NCI-H146 treated with DMSO at 0.1 percent for 48 hours (cell line): ENCODE data around the gene GCLC.
"Not testable (repeated sequence)": the region's sequence is repeated elsewhere in the genome, so short reads cannot be mapped to it uniquely, and the experiment has no call there.

ENCODE experiments used
- DNase-seq: peaks from one replicate; lab custom pipeline; 2025; ENCODE audit not compliant: unreplicated experiment; lab: John Stamatoyannopoulos, UW

The GCLC gene

DNA sequence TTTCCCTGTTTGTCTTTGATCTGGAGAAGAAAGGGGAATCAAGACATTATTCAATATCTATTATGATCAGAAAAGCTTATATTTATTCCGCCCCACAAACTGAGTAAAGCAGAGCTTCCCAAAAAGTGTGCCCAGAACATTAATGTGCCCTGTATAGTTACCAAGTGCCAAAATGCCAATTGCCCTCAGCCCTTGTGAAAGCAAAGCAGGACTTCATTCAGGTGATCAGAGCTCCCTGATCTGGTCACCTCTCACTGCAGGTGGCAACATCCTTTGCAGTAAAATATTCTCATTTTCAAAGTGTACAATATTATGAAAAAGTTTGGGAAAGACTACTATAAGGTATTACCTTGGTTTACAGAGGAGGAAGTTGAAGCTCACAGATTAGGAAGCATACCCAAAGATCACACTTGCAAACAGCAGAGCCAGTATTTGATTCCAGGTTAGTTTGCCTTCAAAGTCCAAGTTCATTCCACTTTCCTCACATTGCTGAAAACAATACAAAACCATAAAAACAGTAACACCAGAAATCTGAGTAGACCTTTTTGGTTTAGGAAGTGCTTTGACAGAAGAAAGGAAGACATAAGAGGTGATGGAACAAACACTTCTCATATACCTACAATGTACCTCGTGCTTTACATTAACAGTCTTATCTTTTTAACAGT is 19.6 kb upstream of the GCLC start:
- no peak for DNase-seq

DNA sequence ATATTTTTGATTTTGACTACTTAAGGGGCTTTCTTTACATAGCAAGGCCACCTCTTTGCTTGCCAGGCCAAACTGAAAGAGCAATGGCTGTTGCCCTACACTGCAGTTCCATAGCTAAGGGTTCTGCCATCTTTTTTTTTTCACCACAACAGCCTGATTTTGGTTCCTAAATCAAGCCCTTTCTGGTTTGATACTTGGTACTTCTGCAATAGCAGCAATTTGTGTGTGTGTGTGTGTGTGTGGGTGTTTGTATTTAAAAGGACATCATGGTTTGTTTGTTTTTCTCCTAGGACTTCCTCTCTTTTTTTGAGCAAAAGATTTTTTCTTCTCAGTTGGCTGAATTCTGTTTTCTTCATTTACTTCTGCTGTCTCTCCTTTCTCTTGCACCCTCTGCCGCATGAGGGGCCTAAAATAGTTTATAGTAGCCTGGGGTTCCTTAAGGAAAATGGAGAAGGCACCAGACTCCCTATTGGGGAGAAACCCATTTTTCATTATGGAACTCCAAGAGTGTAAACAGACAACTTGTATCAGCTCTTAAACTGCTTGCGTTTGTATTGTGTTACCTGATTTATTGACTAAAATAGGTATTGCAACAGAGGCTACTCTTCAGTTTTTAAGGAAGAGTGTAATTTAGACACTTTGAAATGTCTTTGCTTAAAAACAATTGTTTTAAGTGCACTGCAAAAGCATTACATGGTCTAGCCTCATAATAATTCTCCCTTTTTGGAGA is 12.2 kb upstream of the GCLC start:
- no peak for DNase-seq

DNA sequence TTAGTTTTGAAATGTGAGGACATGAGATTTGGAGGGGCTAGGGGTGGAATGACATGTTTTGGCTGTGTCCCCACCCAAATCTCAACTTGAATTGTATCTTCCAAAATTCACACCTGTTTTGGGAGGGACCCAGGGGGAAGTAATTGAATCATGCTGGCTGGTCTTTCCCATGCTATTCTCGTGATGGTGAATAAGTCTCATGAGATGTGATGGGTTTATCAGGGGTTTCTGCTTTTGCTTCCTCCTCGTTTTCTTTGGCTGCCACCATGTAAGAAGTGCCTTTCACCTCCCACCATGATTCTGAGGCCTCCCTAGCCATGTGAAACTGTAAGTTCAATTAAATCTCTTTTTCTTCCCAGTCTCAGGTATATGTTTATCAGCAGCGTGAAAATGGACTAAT is 8.7 kb upstream of the GCLC start:
- DNase-seq: not testable (repeated sequence)

DNA sequence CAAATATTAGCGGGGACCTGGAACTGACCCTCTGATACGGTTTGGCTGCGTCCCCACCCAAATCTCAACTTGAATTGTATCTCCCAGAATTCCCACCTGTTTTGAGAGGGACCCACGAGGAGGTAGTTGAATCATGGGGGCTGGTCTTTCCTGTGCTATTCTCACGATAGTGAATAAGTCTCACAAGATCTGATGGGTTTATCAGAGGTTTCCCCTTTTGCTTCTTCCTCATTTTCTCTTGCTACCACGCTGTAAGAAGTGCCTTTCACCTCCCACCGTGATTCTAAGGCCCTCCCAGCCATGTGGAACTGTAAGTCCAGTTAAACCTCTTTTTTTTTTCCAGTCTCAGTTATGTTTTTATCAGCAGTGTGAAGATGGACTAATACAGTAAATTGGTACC is 6.8 kb upstream of the GCLC start:
- not testable (repeated sequence) for DNase-seq

DNA sequence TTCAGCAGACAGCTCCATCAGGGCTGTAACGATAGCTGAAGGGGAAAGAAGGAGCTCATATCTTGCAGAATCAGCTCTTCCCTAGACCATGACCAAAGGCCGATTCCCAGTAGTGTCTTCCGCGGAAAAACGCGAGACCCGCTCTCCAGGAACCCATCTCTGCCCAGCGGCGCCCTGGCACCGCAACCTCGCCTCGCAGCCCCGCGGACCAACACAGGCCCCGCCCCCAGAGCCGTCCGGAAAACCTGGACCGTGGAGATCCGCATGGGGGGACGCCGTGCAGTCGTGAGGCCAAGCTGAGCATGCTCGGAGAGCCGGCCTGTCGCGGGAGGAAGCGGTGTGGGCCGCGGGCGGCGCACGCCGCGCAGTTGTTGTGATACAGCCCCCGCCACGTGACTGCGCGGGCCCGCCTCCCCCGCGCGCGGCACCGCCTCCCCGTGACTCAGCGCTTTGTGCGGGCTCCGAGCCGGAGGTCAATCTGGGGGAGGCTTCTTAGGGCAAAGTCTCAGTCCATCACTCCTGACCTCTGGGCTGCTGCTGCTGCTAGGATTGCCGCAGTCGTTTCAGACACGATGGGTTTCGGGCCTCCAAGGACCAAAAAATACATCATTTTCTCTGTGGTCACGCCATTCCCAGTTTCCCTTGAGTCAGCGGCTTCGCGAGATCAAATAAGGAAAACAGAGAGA is 3.1 kb upstream of the GCLC start:
- DNase-seq: peak; percentile 91

DNA sequence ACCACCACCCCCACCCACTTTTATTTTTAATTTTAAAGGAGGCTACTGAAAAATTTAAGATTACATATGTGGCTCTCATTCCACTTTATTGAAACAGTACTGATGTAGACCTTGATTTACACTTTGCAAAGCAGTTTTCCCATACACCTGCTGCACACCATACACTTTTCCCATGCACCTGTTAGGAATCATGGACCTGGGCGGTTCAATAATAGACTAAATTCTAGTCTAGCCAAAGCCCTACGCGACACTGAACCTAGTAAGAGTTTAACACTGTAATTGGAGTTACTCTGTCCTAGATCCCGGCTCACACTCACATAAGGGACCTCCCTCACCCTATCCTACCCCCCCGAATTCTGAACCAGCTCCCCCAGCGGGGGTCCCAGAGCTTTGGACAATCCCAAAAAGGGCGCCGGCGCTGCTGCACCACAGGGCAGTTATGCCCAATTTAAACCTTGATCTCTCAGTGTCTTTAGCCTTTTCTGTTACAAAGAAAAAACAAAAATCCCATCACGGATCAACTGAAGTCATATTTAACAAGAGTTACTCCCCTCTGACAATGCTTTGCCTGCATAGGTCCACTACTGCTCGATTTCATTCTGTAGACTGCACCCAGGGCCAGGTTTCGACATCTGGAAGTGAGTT is 2.4 kb upstream of the GCLC start:
- DNase-seq: no peak

DNA sequence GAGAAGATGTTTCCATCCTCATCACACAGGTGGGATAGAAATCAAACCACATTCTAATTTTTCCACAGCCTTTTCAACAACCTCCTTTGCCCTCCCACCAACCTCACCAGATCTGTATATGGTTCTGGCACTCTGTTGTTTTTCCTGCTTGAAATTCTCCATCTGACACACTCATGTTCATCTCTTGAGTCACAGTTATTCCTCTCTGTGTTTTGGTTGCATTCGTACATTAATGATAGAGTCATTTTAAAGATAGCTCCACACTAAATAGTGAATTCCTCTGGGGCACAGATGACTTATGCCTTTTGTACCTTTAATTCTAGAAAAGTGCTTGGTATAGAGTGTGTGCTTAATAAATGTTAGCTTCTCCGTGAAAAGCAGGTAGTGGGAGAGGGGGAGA is 1.4 kb upstream of the GCLC start:
- no peak for DNase-seq

DNA sequence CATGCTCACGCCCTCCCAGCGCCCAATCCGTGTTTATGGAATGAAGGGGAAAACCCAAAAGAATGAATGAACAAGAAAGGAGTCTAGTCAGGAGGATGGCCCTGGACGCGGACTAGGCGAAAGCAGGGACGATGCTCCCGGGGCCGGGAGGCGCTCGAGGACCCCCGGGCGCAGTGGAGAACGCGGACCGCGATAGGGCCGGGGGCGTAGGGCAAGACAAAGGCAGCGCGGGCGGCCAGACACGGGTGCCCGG is 758 bp downstream of the GCLC start:
- no peak for DNase-seq

DNA sequence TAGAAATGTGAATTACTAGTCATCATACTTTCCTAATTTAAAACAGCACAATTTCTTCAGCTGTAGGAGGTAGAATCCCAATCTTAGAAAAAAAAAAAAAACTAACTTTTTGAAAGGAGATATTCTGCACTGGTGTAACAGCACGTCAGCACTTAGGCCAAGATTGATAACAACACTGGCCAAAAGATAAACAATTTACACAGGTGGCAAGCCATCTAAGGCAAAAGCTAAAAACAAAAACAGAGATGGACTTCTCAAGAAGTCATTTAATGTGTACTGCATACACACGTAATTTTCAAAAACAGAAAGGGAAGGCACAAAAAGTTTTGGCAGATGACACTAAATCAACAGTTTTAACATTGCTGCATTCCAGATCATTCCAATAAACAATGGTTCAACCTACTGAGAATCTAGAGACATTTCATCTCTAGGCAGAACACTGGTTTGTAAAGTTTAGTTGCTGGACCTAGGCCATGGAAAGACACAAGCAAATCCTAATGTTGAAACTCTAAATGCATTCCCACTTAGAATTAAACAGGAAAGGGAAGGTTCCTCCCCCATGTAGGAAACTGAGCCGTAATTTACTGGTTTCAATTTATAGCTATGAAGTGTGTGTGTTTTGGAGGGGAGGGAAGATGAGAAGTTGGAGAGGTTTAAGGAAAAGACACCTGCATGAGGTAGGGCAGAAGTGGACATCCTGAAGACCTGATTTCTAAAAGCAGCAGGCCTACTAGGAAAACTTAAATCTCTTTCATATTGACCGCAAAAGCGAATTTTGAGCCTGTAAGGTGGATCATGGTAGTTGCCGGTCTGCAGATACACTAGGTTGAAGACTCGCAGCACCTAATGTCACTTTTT is 1.3 kb downstream of the GCLC start:
- no peak for DNase-seq

DNA sequence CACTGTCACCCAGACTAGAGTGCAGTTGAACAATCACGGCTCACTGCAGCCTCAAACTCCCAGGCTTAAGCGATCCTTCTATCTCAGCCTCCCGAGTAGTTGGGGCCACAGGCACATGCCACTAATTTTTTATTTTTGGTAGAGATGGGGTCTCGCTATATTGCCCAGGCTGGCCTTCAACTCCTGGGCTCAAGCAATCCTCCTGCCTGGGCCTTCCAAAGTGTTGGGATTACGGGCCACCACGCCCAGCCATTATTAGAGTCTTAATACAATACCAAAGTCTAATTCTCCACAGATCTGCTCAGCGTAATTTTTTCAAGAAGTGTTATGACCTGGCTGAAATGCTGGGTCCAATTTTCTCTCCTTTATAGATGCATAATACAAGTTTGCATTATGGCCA is 3.0 kb downstream of the GCLC start:
- no peak for DNase-seq

DNA sequence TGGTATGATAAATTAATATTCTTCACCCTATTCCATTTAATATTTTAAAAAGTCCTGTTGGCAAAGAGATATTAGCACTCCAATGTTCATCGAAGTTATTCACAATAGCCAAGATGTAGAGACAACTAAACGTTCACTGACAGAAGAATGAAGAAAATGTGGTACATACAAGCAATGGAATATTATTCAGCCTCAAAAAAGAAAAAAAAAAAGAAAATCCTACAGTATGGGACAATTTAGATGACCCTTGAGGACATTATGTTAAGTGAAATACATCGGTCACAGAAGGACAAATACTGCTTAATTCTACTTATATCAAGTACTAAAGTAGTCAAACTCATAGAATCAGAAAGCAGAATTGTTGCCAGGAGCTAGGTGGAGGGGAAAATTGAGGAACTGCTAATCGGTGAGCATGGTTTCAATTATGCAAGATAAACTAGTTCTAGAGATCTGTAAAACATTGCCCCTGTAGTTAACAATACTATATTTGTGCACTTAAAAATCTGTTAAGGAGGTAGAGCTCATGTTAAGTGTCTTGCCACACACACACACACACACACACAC is 4.7 kb downstream of the GCLC start:
- no peak for DNase-seq

DNA sequence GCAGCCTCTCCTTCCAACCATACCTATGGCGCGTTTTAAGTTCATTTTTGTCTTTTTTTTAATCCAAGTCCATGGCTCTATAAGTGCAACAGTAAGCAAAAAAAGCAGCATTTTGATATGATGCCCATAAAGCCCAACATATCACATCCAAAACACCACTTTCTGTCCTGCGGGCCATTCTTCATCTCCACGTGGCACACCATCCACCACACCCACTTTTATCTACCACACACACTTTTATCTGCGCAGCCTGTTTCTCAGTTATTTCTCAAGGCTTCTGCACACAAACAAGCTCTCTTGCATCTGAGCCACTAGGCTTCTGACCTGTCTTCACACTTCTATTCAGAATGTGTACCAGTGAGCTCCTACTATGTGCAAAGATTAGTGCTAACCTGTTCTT is 5.3 kb downstream of the GCLC start:
- DNase-seq: no peak

DNA sequence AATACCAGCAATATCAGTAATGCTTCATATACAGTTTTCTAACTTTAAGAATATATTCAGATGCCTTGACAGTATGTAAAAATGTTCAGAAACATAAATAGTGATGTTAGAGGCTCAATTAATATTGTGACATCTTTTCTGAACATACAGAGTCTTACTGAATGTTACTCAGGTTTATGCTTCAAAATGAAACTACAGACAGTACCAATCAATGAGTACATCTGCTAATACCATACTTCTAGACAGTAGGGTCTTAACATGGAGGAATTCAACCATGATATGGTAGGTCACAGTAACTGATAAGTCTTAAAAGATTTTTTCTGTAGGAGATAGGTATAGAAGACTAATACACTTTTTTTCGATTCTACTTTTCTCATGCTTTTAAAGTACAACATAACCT is 8.3 kb downstream of the GCLC start:
- no peak for DNase-seq

DNA sequence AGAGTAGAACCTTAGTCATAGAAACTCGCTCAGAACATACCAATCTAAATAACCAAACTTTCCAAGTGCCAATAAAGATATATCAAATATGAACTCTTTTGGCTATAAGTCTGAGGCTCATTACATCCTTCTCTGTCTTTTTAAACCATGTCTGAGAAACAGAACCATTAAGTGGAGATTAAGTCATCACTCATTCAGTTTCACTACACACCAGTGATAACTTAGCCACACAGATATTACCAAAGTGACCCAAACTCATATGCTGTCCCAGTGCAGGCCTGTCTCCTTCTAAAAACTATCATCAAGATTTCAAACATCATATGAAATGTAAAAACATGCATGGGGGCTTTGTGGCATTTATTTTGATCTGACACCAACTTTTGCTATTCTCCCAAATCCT is 12.0 kb downstream of the GCLC start:
- DNase-seq: no peak

DNA sequence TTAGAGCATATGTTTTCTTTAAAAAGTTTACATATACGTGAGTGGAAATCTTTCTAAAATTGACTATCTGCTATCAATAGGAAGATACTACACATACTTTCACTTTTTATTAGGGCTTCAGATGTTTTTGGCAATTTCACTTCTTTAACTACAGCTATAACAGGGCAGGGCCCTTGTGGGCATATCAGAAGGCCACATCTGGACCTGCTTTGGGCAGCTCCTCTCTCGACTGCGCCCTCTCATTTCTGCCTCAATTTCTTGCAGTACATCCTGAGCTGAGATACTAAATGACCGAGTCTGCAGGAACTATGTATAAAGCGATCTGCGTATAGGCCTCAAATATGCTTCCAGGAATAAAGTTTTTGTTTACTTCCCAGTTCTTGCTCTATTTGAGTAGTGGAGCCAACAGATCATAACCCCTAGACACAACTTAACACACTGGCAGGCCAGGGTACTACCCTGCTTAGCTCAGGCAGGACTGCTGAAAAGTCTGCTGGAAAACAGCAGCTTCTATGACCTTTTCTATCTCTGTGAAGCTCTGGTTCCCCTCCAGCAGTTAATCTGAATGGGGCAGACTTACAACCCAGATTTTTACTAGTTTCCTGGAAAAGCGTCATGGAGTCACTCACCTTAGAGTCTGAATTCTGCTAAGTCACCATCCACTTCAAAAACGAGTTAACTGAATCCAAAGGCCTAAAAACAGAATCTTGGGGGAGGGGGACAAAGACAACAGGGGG is 12.7 kb downstream of the GCLC start:
- no peak for DNase-seq

DNA sequence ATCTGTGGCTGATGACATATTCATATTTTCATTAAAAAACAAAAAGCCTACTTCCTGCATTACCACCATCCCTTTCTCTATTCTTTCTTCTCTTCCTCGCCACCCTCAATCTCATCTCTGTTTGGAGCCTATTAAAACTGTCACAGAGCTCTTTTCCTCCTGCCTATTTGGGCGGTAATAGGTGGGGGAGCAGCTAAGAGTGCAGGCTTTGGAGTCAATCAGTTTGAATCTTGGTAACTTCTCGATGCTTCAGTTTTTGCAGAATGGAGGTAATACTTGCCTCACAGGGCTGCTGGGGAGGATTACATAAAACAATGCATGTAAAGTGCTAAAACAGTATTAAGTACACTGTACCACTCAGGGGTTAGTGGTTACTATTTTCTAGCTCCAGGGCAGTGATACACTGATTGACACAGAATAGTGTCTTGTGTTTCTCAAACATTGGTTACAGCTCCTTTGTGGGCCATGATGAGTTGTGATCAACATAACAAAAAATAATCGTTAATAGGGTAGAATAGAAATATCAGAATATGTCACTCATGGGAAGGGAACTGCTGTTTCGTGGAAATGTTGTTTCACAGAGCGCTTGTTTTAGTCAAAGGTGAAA is 14.0 kb downstream of the GCLC start:
- DNase-seq: no peak

DNA sequence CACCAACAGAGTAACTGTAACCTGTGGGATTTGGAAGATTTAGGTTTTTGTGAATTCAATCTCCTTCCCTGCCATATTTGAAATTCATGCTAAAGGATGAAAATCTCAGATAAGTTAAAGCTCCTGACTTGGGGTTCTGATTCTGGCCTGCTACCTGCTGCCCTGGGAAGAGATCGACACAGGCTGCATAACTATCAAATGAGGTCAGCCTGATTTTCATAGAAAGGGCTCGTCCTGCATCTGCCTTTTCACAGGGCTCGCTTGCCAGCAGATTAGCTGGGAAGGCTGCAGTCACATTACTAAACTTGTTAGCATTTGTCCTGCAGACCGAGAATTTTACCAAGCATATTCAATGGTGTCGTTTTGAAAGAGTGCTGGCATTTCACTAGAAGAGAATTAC is 14.6 kb downstream of the GCLC start:
- no peak for DNase-seq

DNA sequence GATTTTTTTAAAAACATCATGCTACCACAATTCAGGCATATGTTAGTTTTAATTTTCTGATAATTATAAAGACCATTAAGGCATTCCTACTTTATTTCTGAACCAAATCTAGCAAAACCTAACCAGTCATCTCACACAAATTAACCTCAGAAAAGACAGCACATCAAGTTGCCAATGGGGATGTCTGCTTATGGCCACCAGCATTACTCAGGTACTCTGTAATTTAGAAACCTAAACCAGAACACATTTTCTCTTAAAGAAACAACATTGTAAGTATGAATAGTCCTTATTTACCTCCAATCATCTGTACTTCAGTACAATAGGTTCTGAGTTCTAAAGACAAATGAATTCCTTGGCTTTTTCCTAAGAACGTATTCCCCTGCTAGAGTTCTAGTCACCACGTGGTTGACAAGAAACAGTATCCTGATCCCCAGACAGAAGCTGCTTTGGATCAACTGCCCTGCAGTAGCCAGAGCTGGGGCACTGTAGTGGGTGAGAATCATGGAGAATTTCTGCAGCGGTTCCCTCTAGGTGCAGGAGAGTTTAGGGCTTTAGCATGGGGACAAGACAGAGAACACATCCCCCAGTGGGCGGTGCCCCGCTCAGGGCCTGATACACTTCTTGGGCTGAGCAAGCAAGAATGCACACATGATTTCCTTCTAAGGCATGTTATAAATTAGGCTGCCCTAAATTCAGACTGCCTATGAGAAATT is 15.4 kb downstream of the GCLC start:
- DNase-seq: no peak

DNA sequence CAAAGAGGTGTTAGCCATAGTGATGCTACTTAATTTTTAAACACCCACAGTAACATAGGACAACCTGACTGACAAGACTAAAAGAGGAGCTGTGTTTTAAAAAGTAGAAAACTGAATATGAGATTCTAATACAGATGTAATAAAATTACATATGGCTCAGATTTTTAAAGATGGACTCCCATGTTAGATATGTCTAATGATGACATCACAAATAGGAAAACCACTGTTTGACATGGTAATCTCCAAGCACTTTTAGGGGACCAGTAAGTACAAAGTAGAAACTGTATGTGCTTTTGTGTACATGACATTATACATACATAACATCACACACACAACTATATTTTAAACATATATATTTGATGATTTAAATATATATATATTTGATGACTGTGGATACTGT is 16.8 kb downstream of the GCLC start:
- no peak for DNase-seq
